Mesenchymal stem cell (in vitro differentiated cells and primary cell): ENCODE results near the gene ARVCF.

Experiments used
- DNase-seq: peaks from one replicate; pipeline ENCODE4 v3.0.0-alpha.2; 2013
- H2AFZ ChIP-seq: one replicate; pipeline ENCODE4 v1.6.1; 2013; ENCODE audit warnings: low read depth, mild to moderate bottlenecking, control low read depth, inconsistent platforms, low read length, moderate library complexity
- H2AK5ac ChIP-seq: 2 replicates; pipeline ENCODE4 v1.6.1; 2013; ENCODE audit warnings: low read length, moderate library complexity, mild to moderate bottlenecking, inconsistent platforms; ENCODE audit not compliant: severe bottlenecking
- H2BK120ac ChIP-seq: one replicate; pipeline ENCODE4 v1.6.1; 2013; ENCODE audit warnings: low read depth, mild to moderate bottlenecking, inconsistent platforms, low read length, moderate library complexity
- H2BK12ac ChIP-seq, 2 experiments: one replicate each; pipeline ENCODE4 v1.6.1; 2013; ENCODE audit warnings: inconsistent platforms in 2 of 2, low read length in 2 of 2, mild to moderate bottlenecking in 2 of 2, moderate library complexity in 2 of 2, control low read depth in 1 of 2
- H2BK15ac ChIP-seq: one replicate; pipeline ENCODE4 v1.6.1; 2013; ENCODE audit warnings: mild to moderate bottlenecking, low read depth, inconsistent platforms; ENCODE audit not compliant: poor library complexity, severe bottlenecking
- H2BK5ac ChIP-seq: 2 replicates; pipeline ENCODE4 v1.6.1; 2013; ENCODE audit warnings: low read depth, mild to moderate bottlenecking, low read length, control low read depth, inconsistent platforms; ENCODE audit not compliant: poor library complexity, severe bottlenecking
- H3K14ac ChIP-seq, 2 experiments: one replicate each; pipeline ENCODE4 v1.6.1; 2013; ENCODE audit warnings: inconsistent platforms in 2 of 2, low read length in 2 of 2, control low read depth in 1 of 2, mild to moderate bottlenecking in 1 of 2, moderate library complexity in 1 of 2
- H3K18ac ChIP-seq, 2 experiments: one replicate each; pipeline ENCODE4 v1.6.1; 2013; ENCODE audit warnings: inconsistent platforms in 2 of 2, low read length in 2 of 2, control low read depth in 1 of 2, low read depth in 1 of 2, mild to moderate bottlenecking in 1 of 2
- H3K23ac ChIP-seq, 2 experiments: one replicate each; pipeline ENCODE4 v1.6.1; 2013; ENCODE audit warnings: inconsistent platforms in 2 of 2, low read length in 2 of 2, mild to moderate bottlenecking in 2 of 2, moderate library complexity in 2 of 2, control low read depth in 1 of 2
- H3K27ac ChIP-seq: 2 replicates; pipeline ENCODE4 v1.5.1; 2013; ENCODE audit warnings: mild to moderate bottlenecking, moderate library complexity, low read length, control low read depth, inconsistent platforms; ENCODE audit not compliant: poor library complexity, severe bottlenecking
- H3K27me3 ChIP-seq, 2 experiments: 2 replicates each; pipeline versions ENCODE4 v1.6.1 to v1.7.0; 2013; ENCODE audit warnings: low read length in 2 of 2, mild to moderate bottlenecking in 2 of 2, moderate library complexity in 2 of 2, control low read depth in 1 of 2, inconsistent platforms in 1 of 2; ENCODE audit not compliant: control insufficient read depth in 1 of 2, insufficient read depth in 1 of 2
- H3K36me3 ChIP-seq, 2 experiments: 2 replicates each; pipeline versions ENCODE4 v1.6.1 to v1.7.0; 2013; ENCODE audit warnings: low read length in 2 of 2, control low read depth in 1 of 2, inconsistent platforms in 1 of 2, low read depth in 1 of 2, mild to moderate bottlenecking in 1 of 2; ENCODE audit not compliant: insufficient read depth in 2 of 2, control insufficient read depth in 1 of 2
- H3K4ac ChIP-seq, 2 experiments: one replicate each; pipeline ENCODE4 v1.6.1; 2013; ENCODE audit warnings: inconsistent platforms in 2 of 2, low read length in 2 of 2, mild to moderate bottlenecking in 2 of 2, moderate library complexity in 2 of 2, control low read depth in 1 of 2, low read depth in 1 of 2
- H3K4me1 ChIP-seq: 2 replicates; pipeline ENCODE4 v1.6.1; 2013; ENCODE audit warnings: low read depth, low read length, control low read depth; ENCODE audit not compliant: control insufficient read depth, insufficient read depth
- H3K4me2 ChIP-seq: 2 replicates; pipeline ENCODE4 v1.6.1; 2013; ENCODE audit warnings: low read length, mild to moderate bottlenecking, inconsistent platforms; ENCODE audit not compliant: poor library complexity, severe bottlenecking
- H3K4me3 ChIP-seq, 2 experiments: 2 replicates each; pipeline versions ENCODE4 v1.5.1 to v1.7.0; 2013; ENCODE audit warnings: low read length in 2 of 2, mild to moderate bottlenecking in 2 of 2, control low read depth in 1 of 2, low read depth in 1 of 2; ENCODE audit not compliant: insufficient read depth in 1 of 2
- H3K79me1 ChIP-seq: replicated peaks from 2 replicates; pipeline ENCODE4 v1.6.1; 2013; ENCODE audit warnings: mild to moderate bottlenecking, control low read depth, low read length, inconsistent platforms; ENCODE audit not compliant: poor library complexity, severe bottlenecking
- H3K9ac ChIP-seq: 2 replicates; pipeline ENCODE4 v1.7.0; 2013; ENCODE audit warnings: mild to moderate bottlenecking, low read length, moderate library complexity
- H3K9me3 ChIP-seq: 2 replicates; pipeline ENCODE4 v1.7.0; 2013; ENCODE audit warnings: mild to moderate bottlenecking, low read length; ENCODE audit not compliant: control insufficient read depth
- H4K8ac ChIP-seq: one replicate; pipeline ENCODE4 v1.6.1; 2013; ENCODE audit warnings: inconsistent platforms, mild to moderate bottlenecking, low read length, moderate library complexity
- H4K91ac ChIP-seq: one replicate; pipeline ENCODE4 v1.6.1; 2013; ENCODE audit warnings: mild to moderate bottlenecking, low read length, inconsistent platforms
- WGBS: methylation state at CpG from one replicate; pipeline ENCODE4 v1.1.7; 2013; ENCODE audit warnings: mixed read lengths; 5-methylcytosine and 5-hydroxymethylcytosine counted together

The ARVCF gene

GRCh38 chr22:19962909-19963806 lies 53.5 kb downstream of the ARVCF start:
- Histone ChIP-seq H2AFZ (no peak overlapping the region), H3K4me3 (no peak overlapping the region), H3K4ac (no peak overlapping the region), H3K9ac (peak overlapping the region; percentile 51), H2BK5ac (no peak overlapping the region), H3K79me1 (no peaks in the 10 kb centered on the region), H3K18ac (peak overlapping the region in 1 of 2 experiments; percentile 34), H3K27ac (no peak overlapping the region), H3K23ac (no peak overlapping the region), H3K14ac (peak overlapping the region in 1 of 2 experiments; percentile 39), H4K91ac (no peak overlapping the region), H2BK120ac (no peak overlapping the region), H3K27me3 (no peaks in the 10 kb centered on the region), H3K4me1 (peaks cover 32% of the 10 kb centered on the region), H2BK12ac (no peak overlapping the region), H3K4me2 (peak overlapping the region; percentile 8), H2AK5ac (no peak overlapping the region), H4K8ac (peak overlapping the region; percentile 52), H3K36me3 (peaks cover 37 to 50% of the 10 kb centered on the region in 2 experiments), H2BK15ac (no peak overlapping the region), H3K9me3 (no peaks in the 10 kb centered on the region)
- peak; percentile 81 for DNase-seq
- WGBS, result 66% methylated on average over 30 of the region's 30 CpGs

- Histone ChIP-seq H2BK5ac (no peak overlapping the region), H2BK12ac (peak overlapping the region in 1 of 2 experiments; percentile 52), H2BK120ac (no peak overlapping the region), H3K36me3 (peaks cover 29 to 45% of the 10 kb centered on the region in 2 experiments), H4K91ac (peak overlapping the region; percentile 6), H2AFZ (no peak overlapping the region), H2AK5ac (no peak overlapping the region), H3K9me3 (no peaks in the 10 kb centered on the region), H2BK15ac (no peak overlapping the region), H3K4ac (no peak overlapping the region), H3K18ac (peak overlapping the region in 1 of 2 experiments; percentile 42), H3K27ac (no peak overlapping the region), H3K14ac (peak overlapping the region in 1 of 2 experiments; percentile 86), H3K4me2 (no peak overlapping the region), H3K4me3 (no peak overlapping the region), H3K23ac (no peak overlapping the region), H3K79me1 (no peaks in the 10 kb centered on the region), H3K27me3 (no peaks in the 10 kb centered on the region), H4K8ac (peak overlapping the region; percentile 3), H3K9ac (peak overlapping the region; percentile 51), H3K4me1 (peaks cover 36% of the 10 kb centered on the region)
- WGBS, result 41% methylated on average over 22 of the region's 22 CpGs
- DNase-seq, result peak; percentile 82
Measured at GRCh38 chr22:19962246-19962908, 54.2 kb downstream of the ARVCF start.

- no peak overlapping the region for H3K14ac ChIP-seq
- no peak overlapping the region for H4K91ac ChIP-seq
- H3K36me3 ChIP-seq, result peaks cover 24 to 44% of the 10 kb centered on the region in 2 experiments
- H3K4me2 ChIP-seq, result no peak overlapping the region
- no peak overlapping the region for H3K4ac ChIP-seq
- no peaks in the 10 kb centered on the region for H3K79me1 ChIP-seq
- H3K27ac ChIP-seq, result no peak overlapping the region
- H2BK12ac ChIP-seq, result no peak overlapping the region
- H3K9me3 ChIP-seq, result no peaks in the 10 kb centered on the region
- H3K27me3 ChIP-seq, result no peaks in the 10 kb centered on the region
- no peak overlapping the region for H3K23ac ChIP-seq
- no peak overlapping the region for H4K8ac ChIP-seq
- H2AFZ ChIP-seq, result no peak overlapping the region
- DNase-seq, result no peak
- no peak overlapping the region for H2AK5ac ChIP-seq
- H2BK120ac ChIP-seq, result no peak overlapping the region
- H3K4me3 ChIP-seq, result no peak overlapping the region
- no peak overlapping the region for H3K18ac ChIP-seq
- no peak overlapping the region for H3K9ac ChIP-seq
- no peak overlapping the region for H2BK15ac ChIP-seq
- no peak overlapping the region for H2BK5ac ChIP-seq
- 96% methylated on average over 8 of the region's 8 CpGs for WGBS
- H3K4me1 ChIP-seq, result peaks cover 36% of the 10 kb centered on the region
Measured at GRCh38 chr22:19961868-19962245, 54.8 kb downstream of the ARVCF start.

GRCh38 chr22:19961201-19961580 lies 55.4 kb downstream of the ARVCF start:
- Histone ChIP-seq H3K14ac (no peak overlapping the region), H2BK5ac (no peak overlapping the region), H3K23ac (no peak overlapping the region), H3K18ac (no peak overlapping the region), H3K79me1 (no peaks in the 10 kb centered on the region), H2BK12ac (peak overlapping the region in 1 of 2 experiments; percentile 10), H2AK5ac (no peak overlapping the region), H3K27ac (no peak overlapping the region), H3K36me3 (peaks cover 20 to 40% of the 10 kb centered on the region in 2 experiments), H3K9ac (no peak overlapping the region), H2BK120ac (no peak overlapping the region), H2AFZ (no peak overlapping the region), H3K4me2 (no peak overlapping the region), H3K9me3 (no peaks in the 10 kb centered on the region), H4K8ac (no peak overlapping the region), H4K91ac (peak overlapping the region; percentile 11), H3K4me3 (no peak overlapping the region), H3K27me3 (no peaks in the 10 kb centered on the region), H3K4ac (no peak overlapping the region), H3K4me1 (peaks cover 36% of the 10 kb centered on the region), H2BK15ac (no peak overlapping the region)
- WGBS, result 87% methylated on average over 9 of the region's 9 CpGs
- no peak for DNase-seq
